Activated T-cell treated with anti-CD3 and anti-CD28 coated beads for 48 hours (primary cell): ENCODE measurements around the gene CYP26B1.

Experiments used
- DNase-seq: peaks from one replicate; pipeline ENCODE4 v3.0.0-alpha.2; 2020; ENCODE audit warnings: low read depth

The CYP26B1 gene

DNA sequence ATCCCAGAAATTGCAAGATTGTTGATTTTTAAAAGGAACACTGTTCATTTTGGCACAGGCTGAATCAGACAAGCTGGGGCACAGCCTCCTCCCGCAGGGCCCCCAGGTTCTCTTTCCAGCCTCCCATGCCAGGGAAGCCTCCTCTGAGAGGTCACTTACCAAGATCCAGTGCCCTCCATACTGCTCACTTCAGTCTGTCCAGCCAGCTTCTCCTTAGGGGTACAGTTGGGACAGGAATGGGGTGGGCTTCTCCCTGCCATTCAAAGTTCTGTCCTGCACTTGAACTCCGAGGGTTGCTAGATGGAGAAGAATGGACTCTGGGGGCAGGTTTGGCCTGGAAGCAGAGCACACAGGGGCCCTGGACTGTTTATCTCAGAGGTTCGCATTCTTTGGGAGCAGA lies 7.5 kb upstream of the CYP26B1 start:
- DNase-seq = no peak

DNA sequence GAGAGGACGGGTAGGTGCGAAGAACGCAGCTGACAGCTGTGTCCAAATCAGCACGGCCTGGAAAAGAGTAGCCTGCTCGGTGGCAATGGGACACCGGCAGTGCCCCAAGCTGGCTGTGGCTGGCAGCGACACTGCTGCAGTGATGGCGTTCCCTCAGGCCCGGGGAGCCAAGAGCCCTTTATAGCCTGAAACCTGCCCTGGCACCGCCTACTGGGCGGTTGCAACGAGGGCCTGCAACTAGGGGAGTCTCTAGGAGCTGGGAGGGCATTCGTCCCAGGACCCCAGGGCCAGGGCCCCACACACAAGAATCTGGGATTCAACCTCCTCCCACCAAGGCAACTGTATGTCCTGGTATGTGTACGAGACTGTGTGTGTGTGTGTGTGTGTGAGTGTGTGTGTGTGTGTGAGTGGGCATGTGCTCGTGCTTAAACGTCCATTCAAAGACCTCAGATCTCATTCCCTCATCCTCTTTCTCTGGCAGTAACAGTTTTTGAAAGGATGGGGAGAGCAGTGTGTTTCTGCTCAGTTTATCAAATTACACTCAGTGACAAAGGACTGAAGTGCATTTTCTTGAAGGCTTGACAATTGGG lies 6.8 kb upstream of the CYP26B1 start:
- DNase-seq = no peak

DNA sequence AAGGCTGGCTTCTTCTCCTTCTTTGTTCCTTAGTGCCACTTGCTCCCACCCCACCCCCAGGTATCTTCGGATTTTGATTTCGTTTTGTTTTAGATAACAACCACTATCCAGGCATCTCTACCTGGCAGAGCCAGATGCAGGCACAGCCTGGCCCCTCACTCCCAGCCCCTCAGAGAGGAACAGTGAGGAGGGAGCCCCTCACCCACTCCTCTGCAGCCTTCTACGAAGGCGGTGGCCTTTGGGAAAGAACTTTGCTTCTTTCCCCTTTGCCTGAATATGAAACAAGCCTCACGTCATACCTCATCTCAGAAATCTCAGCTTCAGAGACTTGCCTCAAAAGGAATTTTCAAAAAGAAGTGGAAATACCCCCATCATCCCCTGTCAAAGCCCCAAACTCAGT lies 6.3 kb upstream of the CYP26B1 start:
- no peak for DNase-seq

DNA sequence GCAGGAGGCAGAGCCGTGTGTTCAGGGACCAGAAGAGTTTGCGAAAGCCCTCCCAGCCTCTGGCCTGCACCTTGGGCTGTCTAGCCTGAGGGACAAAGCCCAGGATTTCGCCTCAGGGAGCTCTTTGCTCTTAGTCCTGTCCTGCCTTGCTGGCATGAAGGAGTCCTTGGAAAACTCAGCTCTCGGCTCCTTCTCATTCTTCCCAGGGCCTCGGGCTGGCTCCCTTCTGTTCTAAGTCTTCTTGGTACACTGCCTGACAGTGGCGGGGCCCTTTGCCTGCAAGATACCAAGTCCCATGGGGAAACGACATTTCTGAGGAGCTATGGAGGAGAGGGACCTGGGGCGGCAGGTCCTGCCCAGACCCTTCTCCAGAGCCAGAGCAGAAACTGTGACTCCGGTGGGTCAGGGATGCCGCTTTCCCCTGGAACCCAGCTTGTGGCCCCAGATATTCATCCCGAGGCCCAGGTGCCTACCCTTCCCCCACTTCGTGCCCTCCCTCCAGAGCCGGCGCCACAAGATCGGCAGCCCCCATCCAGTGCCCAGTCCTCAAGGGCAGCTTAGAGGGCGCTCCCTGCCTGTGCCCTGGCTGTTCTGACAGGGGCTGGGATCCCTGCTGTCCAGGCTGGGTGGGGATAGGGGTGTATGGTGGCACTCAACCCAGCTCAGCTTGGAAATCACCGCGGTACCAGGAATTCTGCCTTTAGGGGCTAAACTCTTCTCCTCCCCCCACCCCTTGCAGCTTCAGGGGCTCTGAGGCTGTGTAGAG lies 5.5 kb upstream of the CYP26B1 start:
- DNase-seq = no peak

DNA sequence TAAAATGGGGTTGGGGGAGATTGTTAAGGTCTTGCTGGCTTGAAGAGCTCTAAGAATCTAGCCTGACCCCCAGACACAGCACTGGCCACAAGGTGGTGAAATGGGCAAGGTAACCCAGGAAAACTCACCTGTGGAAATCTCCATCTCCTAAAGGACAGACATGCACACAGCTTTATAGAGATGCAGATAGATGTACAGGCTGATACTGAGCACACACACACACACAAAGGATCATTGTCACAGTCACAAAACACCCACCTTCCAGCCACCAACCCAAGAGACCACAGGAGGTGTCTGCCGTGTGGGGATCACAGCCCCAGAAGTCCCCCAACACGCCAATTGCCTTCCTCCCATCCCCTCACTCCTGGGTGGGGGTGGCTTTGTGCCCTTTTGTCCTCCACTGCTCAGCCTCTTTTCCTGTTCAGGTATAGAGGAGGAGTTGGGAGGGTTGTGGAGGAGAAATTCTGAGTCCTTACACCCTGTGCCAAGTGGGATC lies 3.2 kb upstream of the CYP26B1 start:
- no peak for DNase-seq

DNA sequence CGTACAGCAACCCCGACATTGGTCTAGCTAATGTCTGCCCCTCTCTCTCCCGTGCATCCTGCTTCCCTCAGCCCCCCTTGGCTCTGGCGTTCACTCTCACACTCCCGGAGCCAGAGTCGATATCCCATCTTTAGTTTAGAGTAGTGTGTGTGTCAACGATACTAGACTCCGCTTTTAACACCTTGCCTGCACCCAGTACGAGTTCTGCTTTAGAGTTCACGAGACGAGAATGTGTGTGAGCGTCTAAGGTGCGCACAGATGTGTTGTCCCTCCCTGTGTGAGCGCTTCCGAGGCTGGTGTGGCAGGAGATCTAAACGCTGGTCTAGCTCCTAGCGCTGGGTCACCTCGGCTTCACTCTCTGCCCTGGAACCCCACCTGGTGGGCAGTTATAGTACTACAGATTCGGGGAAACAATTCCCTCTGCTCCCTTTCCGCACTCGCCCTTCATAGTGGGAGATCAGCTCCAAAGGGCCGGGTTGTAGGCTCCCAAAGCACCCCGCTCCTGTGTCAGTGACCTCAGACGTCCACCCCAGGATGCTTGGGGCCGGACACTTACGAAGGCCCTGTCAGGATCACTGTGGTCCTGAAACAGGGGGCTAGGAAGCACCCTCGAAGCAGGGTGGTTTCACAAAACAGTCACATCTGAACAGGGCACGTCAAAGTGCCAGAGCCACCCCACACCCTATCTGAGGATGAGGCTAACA lies 2.6 kb upstream of the CYP26B1 start:
- peak; percentile 62 for DNase-seq

DNA sequence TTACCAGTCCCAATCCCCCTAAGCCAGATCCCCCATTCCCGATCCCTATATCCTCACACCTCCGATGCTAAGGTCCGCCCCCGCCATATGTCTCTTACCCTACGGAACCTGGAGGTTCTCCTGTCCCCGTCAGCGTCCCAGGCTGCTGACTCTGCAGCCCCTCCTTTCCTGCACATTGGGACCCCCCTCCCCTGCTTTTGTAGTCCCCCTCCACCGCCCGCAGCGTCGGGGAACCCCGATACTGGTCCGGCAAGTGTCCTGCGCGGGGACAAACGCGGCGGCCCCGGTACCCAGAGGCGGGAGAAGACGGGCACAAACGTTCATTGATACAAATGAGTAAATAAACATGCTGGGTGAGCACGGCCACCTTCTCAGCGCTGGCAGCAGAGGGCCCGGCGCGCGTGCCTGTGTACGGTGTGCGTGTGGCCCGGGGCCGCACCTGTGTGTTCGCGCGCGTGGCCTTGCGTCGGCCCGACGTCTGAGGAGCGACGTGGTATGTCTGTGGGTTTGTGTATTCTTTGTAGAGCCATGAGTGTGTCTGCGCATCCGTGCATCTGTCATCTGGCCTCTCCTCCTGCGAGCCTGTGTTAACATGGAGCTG lies 2.0 kb upstream of the CYP26B1 start:
- DNase-seq = no peak

DNA sequence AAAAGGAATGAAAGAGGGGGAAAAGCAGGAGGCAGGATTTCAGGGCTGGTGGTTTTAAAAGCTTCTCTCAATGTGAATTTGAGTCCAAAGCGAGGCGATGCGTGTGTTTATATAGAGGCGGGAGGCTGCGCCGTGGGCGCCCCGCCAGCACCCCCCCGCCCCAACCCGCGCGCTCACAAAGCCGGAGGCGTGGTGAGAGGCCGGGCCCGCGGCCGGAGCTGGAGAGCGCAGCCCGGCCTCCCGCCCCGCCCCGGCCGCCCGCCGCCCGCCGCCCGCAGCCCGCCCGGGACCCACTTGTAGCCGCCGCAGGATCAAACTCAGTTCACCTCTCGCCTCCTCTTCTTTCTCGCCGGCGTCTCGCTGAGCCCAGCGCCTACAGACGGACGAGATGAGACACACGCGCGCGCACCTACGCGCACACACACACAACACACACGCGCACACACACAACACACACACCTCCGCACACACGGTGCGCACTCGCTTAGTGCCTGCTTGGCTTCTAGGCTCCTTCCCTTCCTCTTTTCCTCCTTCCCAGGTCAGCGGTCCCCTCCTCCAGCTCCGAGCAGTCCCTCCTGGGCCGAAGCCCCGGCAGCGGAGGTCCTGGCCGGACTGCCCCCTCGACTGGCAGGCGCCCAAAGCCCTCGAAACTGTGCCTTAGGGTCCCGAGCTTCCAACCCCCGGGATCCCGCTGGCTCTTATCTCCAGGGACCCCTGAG lies 1.3 kb upstream of the CYP26B1 start:
- no peak for DNase-seq

DNA sequence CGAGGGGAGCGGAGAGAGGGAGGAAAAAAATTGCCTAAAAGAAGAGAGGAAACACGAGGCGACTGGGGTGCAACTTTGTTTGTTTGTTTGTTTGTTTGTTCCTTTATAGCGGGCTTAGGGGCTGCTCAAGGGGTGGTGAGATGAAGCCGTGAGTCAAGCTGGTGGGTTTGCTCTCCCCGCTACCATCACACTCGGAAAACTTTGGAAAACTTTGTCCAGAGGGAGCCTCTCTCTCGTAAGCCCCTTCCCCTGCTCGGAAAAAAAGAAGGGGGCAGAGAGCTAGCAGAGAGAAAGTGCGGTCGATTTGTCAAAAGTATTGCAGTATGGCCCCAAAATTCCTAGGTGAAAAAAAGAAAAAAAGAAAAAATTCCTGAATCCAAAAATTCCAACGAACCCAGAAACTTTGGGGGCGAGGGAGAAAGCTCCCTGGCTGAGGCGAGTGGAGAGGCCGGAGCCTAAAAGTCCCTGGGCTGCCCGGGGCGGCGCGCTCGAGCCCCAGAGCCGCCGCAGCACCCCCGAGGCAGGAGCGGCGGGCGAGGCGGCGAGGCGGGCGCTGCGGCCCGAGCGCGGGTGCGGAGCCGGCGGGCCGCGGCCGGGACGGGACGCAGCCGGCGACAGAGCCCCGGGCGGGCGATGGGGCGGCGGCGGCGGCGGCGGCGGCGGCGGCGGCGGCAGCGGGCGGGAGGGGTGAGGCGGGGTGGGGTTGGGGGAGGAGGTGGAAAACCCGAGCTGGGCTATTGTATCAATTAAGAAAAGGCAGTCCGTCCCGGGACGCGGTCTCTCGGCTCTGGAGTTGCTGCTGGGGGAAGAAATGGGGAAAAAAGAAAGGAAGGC lies 558 bp upstream of the CYP26B1 start:
- no peak for DNase-seq

DNA sequence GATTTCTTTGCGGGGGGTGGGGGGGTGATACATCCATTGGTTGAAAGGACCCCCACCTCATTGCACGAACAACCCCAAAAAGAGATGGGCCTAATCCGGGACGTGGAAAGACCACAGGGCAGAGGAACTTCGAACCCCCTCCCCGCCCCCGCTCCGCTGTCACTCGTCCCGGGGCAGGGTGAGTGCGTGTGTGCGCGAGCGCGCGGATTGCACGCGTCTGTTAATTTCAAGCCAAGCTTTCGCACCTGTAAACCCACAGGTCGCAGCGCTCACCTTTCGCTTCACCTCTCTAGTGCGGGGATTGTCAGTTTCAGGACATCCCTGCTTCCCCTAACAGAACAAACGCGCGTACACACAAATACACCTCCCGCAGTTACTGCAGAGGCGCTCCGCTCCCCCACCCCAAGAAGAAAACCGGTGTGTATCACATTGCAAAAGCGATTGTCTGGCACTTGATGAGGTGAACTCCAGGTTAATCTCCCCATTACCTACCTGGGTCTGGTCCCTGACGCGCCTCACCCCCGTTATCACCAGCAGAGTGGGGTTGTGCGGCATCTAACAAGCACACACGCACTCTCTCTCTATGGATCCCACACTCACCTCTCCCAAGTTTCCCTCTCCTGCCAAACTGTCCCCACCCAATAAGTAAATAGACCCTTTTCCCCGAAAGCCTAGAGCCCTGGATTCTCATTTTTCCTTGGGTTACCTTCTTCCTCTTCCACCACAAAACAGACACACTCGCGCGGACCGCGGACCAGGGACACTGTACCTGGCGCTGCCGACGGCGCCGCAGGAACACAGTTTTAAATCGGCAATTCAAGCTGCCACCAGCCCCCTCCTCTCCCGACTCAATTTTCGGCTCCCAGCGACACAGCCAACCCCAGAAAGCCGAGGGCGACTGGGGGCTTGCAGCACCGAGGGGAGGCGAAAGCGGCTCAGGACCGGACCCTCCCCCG lies 1.0 kb downstream of the CYP26B1 start:
- DNase-seq = no peak

DNA sequence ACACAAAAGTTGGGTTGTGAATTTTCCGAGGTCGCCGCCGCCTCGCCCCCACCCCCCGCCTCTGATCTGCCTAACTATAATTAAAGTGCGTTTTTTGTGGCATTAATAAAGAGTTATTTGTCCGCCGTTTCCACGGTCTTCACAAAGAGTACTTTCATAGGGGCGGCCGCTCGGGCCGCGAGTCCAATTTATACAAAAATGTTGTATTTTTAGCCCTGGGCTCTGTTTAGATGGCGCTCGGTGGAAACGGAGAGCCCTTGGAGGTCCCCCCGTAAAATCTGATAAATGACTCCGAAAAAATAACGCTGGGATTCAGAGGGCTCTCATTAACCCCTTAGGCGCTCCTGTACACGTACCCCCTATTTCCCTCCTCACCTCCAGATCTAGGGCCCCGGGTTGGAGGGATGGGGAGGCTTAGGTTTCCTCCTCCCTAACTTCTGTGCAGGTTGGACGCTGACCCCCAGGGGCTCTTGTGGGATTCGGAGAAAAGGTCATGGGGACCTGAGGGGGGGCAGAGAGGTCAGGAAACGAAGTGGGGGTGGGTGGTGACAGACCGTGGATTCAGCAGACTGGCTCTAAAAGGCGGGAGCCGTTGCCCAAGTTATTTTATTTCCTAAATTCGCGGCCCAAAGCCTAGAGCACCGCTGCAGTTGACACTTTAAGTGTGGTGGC lies 1.9 kb downstream of the CYP26B1 start:
- DNase-seq = no peak

DNA sequence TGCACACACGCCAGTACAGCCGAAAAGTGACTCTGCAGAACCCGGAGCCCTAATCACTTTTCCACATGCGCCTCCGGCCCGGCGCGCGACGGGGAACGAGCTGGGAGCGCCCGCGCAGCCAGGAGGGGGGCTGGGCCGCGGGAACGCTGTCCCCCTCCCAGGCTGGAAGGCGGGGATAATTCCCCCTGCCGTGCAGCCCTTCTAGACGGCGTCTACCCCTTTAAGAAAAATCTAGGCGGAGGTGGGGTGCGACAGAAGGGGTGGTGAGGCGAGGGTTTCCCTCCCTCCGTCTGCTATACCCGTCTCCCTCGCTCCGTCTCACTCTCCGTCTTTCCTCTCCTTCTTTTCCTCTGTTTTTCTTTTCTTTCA lies 2.4 kb downstream of the CYP26B1 start:
- no peak for DNase-seq

DNA sequence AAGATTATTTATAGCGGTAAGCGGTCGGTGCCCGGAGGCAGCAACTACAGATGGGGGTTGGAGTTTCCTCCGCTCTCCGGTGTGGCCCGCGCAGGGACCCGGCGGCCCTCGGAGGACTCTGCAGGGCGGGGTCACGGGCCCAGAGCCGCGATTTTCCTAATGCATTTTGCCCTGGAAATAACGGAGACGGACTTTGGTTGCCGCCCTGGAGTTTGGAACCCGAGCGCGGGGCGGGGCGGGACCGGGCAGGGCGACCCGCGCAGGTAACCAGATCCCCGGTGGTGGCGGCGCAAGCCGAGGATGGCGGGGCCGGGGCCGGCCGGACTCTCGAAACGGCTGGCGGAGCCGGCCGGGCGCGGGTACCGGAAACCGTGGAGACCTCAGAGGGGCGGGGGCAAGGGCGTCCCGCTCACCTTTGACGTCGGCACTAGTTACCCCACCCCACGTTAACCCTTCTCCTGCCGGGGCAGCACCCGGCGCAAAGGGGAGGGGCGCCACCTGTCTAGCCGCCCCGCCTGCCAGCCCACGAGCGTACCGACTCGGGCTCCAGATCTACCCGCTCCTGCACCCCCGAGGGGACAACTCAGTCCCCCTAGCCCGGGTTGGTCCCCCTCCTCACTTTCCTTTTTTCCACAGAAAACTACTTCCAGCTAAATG lies 2.9 kb downstream of the CYP26B1 start:
- no peak for DNase-seq

DNA sequence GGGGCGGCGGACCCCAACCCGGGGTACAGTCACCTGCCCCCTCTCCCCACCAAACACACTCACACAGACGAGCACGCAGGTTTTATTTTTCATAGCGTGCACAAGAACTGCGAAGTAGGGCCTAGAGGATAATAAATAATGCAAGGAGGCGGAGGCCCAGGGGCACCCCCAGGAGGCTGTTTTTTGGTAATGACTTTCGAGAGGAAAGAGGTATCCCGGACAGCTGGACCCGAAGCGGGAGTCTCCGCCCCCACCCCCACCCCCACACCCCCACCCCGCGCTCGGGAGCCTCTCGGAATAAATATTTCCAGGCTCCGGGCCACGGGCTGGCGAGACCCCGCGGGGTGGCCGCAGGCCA lies 3.4 kb downstream of the CYP26B1 start:
- no peak for DNase-seq

DNA sequence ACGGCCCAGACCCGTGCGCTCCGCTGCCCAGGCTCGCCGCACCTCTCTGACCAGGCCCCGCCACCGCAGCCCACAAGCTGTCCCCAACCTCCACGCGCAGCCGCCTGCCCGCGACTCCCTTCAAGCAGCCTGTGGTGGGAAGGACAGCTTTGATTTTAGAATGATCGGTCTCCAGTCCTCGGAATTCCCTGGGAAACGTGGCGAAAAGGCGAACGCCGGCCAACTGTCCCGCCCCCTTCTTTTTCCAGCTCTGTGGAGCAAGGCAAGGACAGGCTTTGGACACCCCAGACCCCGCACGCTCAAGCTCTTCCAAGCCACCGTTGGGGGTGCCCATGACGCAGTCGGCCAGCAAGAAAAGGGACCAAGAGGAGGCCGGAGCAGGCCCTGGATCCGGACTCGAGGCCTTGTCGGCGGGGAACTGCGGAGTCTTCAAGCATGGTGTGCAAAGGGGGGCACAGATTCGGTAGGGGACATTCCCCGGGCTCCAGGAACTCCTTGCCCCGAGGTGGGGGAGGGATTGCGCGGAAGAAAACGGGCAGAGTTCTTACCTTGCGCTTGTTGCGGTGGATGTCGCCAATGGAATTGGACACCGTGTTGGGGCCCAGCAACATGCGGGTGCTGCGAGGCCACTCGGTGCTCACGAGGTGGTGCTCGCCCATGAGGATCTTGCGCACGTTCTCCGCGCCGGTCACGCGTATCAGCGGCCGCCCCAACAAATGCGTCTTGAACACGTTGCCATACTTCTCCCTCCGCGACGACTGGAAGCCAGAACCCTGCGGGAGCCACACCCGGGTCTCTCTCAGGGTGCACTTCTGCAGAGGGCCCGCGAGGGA lies 4.0 kb downstream of the CYP26B1 start:
- no peak for DNase-seq

DNA sequence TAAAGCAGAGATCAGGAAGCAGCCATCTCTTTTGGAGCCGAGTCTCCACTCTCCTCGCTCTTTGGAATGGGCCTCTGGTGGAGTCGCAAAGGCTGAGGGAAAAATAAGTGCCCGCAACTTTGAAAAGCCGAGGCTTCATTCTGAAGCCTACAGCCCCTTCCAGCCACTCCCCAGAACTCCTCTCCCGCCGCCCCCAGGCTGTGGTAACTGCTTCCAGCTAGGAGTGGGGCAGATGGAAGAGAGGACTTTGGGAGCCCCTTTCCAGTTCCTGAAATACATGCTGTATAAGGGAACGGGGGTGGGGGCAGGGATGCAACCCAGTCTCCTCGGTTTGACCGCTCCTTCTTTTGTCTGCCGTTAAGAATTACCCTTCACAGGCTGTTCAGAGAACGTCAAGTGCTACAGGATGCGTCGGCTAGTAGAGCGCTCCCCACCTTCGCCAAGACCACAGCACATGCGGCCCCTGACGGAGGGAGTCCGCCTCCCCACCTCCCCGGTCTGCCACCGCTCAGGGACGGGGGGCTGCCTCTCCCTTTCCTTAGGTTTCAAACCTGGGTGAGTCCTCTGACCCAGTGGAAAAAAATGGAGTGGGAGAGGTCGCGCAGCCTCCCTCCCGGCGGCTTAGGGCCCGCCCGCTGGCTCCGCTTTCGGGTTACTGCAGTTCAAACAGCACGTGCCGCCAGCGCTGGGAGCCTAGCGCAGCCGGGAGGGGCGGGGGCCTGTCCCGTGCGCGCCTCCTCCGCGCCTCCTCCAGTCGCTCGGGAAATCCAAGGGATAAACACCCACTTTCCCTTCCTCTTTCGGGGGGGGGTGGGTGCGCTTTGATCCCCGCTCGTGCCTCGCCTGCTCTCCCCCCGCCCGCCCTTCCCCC lies 4.9 kb downstream of the CYP26B1 start:
- no peak for DNase-seq

DNA sequence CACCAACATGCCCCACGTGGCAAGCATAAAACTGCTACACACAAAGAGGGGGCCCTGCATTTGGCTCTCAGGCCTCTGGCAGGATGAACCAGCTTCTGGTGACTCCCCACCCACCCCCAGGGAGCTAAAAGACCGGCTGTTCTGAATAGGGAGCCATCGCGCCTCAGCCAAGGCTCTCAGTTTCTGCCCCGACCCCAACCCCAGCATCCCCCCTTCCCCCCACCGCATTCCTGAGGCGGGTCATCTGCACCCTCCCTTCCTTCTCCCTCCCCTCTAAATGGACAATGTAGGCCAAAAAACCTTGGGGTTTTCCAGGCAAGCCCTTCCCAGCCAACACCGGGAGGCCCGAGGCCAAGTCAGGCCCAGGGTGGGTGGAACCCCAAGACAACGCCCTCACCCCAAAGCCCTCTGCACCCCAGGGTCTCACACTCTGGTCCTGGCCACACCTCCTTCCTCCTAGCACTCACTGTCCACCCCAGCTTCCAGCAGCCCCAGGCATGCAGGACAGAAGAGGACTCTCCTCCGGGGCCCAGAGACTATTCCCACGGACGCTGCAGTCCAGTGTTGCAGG lies 5.7 kb downstream of the CYP26B1 start:
- DNase-seq = no peak
